Activated effector memory CD4-positive, alpha-beta T cell treated with anti-CD3 and anti-CD28 coated beads, Interleukin-2, amount 50 U/mL, for 16 hours (primary cell): ENCODE measurements around the gene SHBG.
"Not testable (repeated sequence)": the region's sequence is repeated elsewhere in the genome, so short reads cannot be mapped to it uniquely, and the experiment has no call there.

Experiments
- DNase-seq: peaks from one replicate; pipeline ENCODE4 v3.0.0-alpha.2; 2020

SHBG gene

GRCh38 chr17:7612294-7612640 is 17.7 kb upstream of the SHBG start:
- DNase-seq = no peak

GRCh38 chr17:7613769-7614424 is 16.0 kb upstream of the SHBG start:
- DNase-seq = no peak

- peak; percentile 100 for DNase-seq
Observed at GRCh38 chr17:7614425-7615264, 15.3 kb upstream of the SHBG start, which contains the start of gene FXR2. Gene FXR2 (minus strand): TSS chr17:7614897. CDS start chr17:7614532, 365 bp downstream.

GRCh38 chr17:7615265-7615747 is 14.6 kb upstream of the SHBG start:
- DNase-seq = no peak

- no peak for DNase-seq
Observed at GRCh38 chr17:7618608-7619007, 11.3 kb upstream of the SHBG start.

GRCh38 chr17:7620835-7621234 is 9.1 kb upstream of the SHBG start:
- no peak for DNase-seq

GRCh38 chr17:7623661-7624060 is 6.3 kb upstream of the SHBG start:
- no peak for DNase-seq

GRCh38 chr17:7625749-7626148 is 4.2 kb upstream of the SHBG start:
- not testable (repeated sequence) for DNase-seq

- no peak for DNase-seq
Observed at GRCh38 chr17:7626307-7626706, 3.6 kb upstream of the SHBG start.

GRCh38 chr17:7626956-7627249 is 3.0 kb upstream of the SHBG start:
- no peak for DNase-seq

GRCh38 chr17:7627250-7628121 is 2.4 kb upstream of the SHBG start, which contains the start of gene SAT2:
Gene SAT2 (minus strand): TSS chr17:7627821. CDS start chr17:7627635, 186 bp downstream.
- DNase-seq = peak; percentile 93

GRCh38 chr17:7631398-7632380 is 1.8 kb downstream of the SHBG start:
- no peak for DNase-seq

GRCh38 chr17:7632492-7632894 is 2.6 kb downstream of the SHBG start:
- no peak for DNase-seq

GRCh38 chr17:7633093-7633492 is 3.2 kb downstream of the SHBG start:
- DNase-seq = no peak

- DNase-seq = no peak
Observed at GRCh38 chr17:7634384-7634783, 4.4 kb downstream of the SHBG start.

- DNase-seq = no peak
Observed at GRCh38 chr17:7636163-7636562, 6.2 kb downstream of the SHBG start.

- DNase-seq = no peak
Observed at GRCh38 chr17:7640783-7641182, 10.8 kb downstream of the SHBG start.

- DNase-seq = not testable (repeated sequence)
Observed at GRCh38 chr17:7641635-7642034, 11.7 kb downstream of the SHBG start.

- DNase-seq = no peak
Observed at GRCh38 chr17:7644775-7645174, 14.8 kb downstream of the SHBG start.

GRCh38 chr17:7646457-7646856 is 16.5 kb downstream of the SHBG start:
- DNase-seq = no peak

GRCh38 chr17:7647018-7647417 is 17.1 kb downstream of the SHBG start:
- no peak for DNase-seq

- DNase-seq = peak; percentile 89
Observed at GRCh38 chr17:7650509-7651096, 20.7 kb downstream of the SHBG start, which contains the start of gene ATP1B2. Gene ATP1B2 (plus strand): TSS chr17:7650926. CDS start chr17:7651519, 593 bp downstream.
